H9 (cell line): Measurements from ENCODE around the gene CD209. TPM values are rescaled to one million over a fixed set of nuclear protein-coding genes. Genes with fewer than 3 reads are reported as not detected.
A peak's percentile ranks its signal among the peaks of the same experiment; 100 is the strongest.

ENCODE experiments used
- DNase-seq: peaks from one replicate; pipeline ENCODE4 v3.0.0-alpha.2; 2017
- H2AFZ ChIP-seq: one replicate; pipeline ENCODE4 v1.6.1; 2013; ENCODE audit warnings: mild to moderate bottlenecking, low read length, control low read depth, moderate library complexity
- H2AK5ac ChIP-seq: 2 replicates; pipeline ENCODE4 v1.6.1; 2013; ENCODE audit warnings: low read length, control low read depth, mixed read lengths; ENCODE audit not compliant: insufficient read length
- H2BK120ac ChIP-seq: one replicate; pipeline ENCODE4 v1.6.1; 2013; ENCODE audit warnings: low read depth, mild to moderate bottlenecking, low read length, control low read depth, inconsistent platforms; ENCODE audit not compliant: poor library complexity, severe bottlenecking
- H2BK12ac ChIP-seq: 2 replicates; pipeline ENCODE4 v1.6.1; 2013; ENCODE audit warnings: low read length, control low read depth, mixed read lengths, low read depth; ENCODE audit not compliant: insufficient read length
- H2BK15ac ChIP-seq: 2 replicates; pipeline ENCODE4 v1.6.1; 2013; ENCODE audit warnings: low read depth, low read length, control low read depth
- H2BK20ac ChIP-seq: one replicate; pipeline ENCODE4 v1.6.1; 2013; ENCODE audit warnings: low read depth, mild to moderate bottlenecking, low read length, control low read depth, inconsistent platforms; ENCODE audit not compliant: poor library complexity, severe bottlenecking
- H2BK5ac ChIP-seq: 2 replicates; pipeline ENCODE4 v1.6.1; 2013; ENCODE audit warnings: low read length, control low read depth, mixed read lengths; ENCODE audit not compliant: insufficient read length
- H3K14ac ChIP-seq: 2 replicates; pipeline ENCODE4 v1.6.1; 2013; ENCODE audit warnings: low read length, control low read depth; ENCODE audit not compliant: insufficient read depth
- H3K18ac ChIP-seq: 2 replicates; pipeline ENCODE4 v1.6.1; 2013; ENCODE audit warnings: low read depth, mild to moderate bottlenecking, mixed read lengths, low read length, control low read depth; ENCODE audit not compliant: insufficient read length
- H3K23ac ChIP-seq: 2 replicates; pipeline ENCODE4 v1.6.1; 2013; ENCODE audit warnings: low read length, control low read depth, mixed read lengths, low read depth; ENCODE audit not compliant: insufficient read length
- H3K23me2 ChIP-seq: 2 replicates; pipeline ENCODE4 v1.6.1; 2013; ENCODE audit warnings: low read depth, mild to moderate bottlenecking, mixed read lengths, low read length, control low read depth; ENCODE audit not compliant: insufficient read length, poor library complexity, severe bottlenecking
- H3K27ac ChIP-seq: 2 replicates; pipeline ENCODE4 v1.5.1; 2013; ENCODE audit warnings: low read length, control low read depth, mixed read lengths, low read depth; ENCODE audit not compliant: insufficient read length
- H3K27me3 ChIP-seq: 2 replicates; pipeline ENCODE4 v1.6.1; 2013; ENCODE audit warnings: low read length, control low read depth, inconsistent platforms; ENCODE audit not compliant: insufficient read depth
- H3K4ac ChIP-seq: 2 replicates; pipeline ENCODE4 v1.6.1; 2013; ENCODE audit warnings: low read depth, mild to moderate bottlenecking, control low read depth, inconsistent platforms, low read length, moderate library complexity
- H3K4me1 ChIP-seq: 2 replicates; pipeline ENCODE4 v1.6.1; 2013; ENCODE audit warnings: low read length, control low read depth, inconsistent platforms; ENCODE audit not compliant: insufficient read depth
- H3K4me2 ChIP-seq: 2 replicates; pipeline ENCODE4 v1.6.1; 2013; ENCODE audit warnings: low read length, control low read depth, mixed read lengths; ENCODE audit not compliant: insufficient read length, insufficient read depth
- H3K56ac ChIP-seq: 2 replicates; pipeline ENCODE4 v1.6.1; 2013; ENCODE audit warnings: low read depth, mild to moderate bottlenecking, mixed read lengths, low read length, control low read depth; ENCODE audit not compliant: insufficient read length
- H3K79me1 ChIP-seq: 2 replicates; pipeline ENCODE4 v1.6.1; 2013; ENCODE audit warnings: low read depth, mild to moderate bottlenecking, moderate library complexity, low read length, control low read depth, inconsistent platforms; ENCODE audit not compliant: insufficient read depth, poor library complexity, severe bottlenecking
- H3K79me2 ChIP-seq: 2 replicates; pipeline ENCODE4 v1.6.1; 2013; ENCODE audit warnings: low read length, control low read depth, inconsistent platforms; ENCODE audit not compliant: insufficient read depth
- H3K9ac ChIP-seq: 2 replicates; pipeline ENCODE4 v1.6.1; 2013; ENCODE audit warnings: low read length, control low read depth, mixed read lengths; ENCODE audit not compliant: insufficient read length; ENCODE audit errors: extremely low read depth
- H3K9me3 ChIP-seq: one replicate; pipeline ENCODE4 v1.6.1; 2013; ENCODE audit warnings: low read depth, low read length, inconsistent platforms; ENCODE audit not compliant: control insufficient read depth
- H3T11ph ChIP-seq: one replicate; pipeline ENCODE4 v1.6.1; 2013; ENCODE audit warnings: mild to moderate bottlenecking, low read length, control low read depth, inconsistent platforms
- H4K20me1 ChIP-seq: one replicate; pipeline ENCODE4 v1.6.1; 2013; ENCODE audit not compliant: control insufficient read depth, insufficient read length, insufficient read depth
- H4K5ac ChIP-seq: 2 replicates; pipeline ENCODE4 v1.6.1; 2013; ENCODE audit warnings: low read depth, mild to moderate bottlenecking, mixed read lengths, low read length, control low read depth; ENCODE audit not compliant: insufficient read length
- H4K8ac ChIP-seq: replicated peaks from 2 replicates; pipeline ENCODE4 v1.6.1; 2013; ENCODE audit warnings: low read length, control low read depth, mixed read lengths, low read depth; ENCODE audit not compliant: insufficient read length
- H4K91ac ChIP-seq: 2 replicates; pipeline ENCODE4 v1.6.1; 2013; ENCODE audit warnings: low read depth, mild to moderate bottlenecking, moderate library complexity, mixed read lengths, low read length, control low read depth; ENCODE audit not compliant: insufficient read length
- H3K27ac Mint-ChIP-seq, 3 experiments: 2 replicates in 2 of 3; 3 replicates in 1 of 3; pipeline ENCODE4 v1.8.0; 2020 to 2021; ENCODE audit warnings: mixed read lengths in 3 of 3, mild to moderate bottlenecking in 1 of 3, moderate library complexity in 1 of 3
- H3K27me3 Mint-ChIP-seq: 2 replicates; pipeline ENCODE4 v1.8.0; 2021; ENCODE audit warnings: low read depth, mild to moderate bottlenecking, moderate library complexity, mixed read lengths
- H3K36me3 Mint-ChIP-seq, 3 experiments: 2 replicates in 2 of 3; 3 replicates in 1 of 3; pipeline ENCODE4 v1.8.0; 2020 to 2021; ENCODE audit warnings: low read depth in 3 of 3, mixed read lengths in 3 of 3; ENCODE audit not compliant: insufficient read depth in 1 of 3
- H3K4me1 Mint-ChIP-seq, 2 experiments: 2 replicates each; pipeline ENCODE4 v1.8.0; 2020; ENCODE audit warnings: mixed read lengths in 2 of 2
- H3K4me3 Mint-ChIP-seq, 2 experiments: 2 replicates in 1 of 2; 3 replicates in 1 of 2; pipeline ENCODE4 v1.8.0; 2020 to 2021; ENCODE audit warnings: mild to moderate bottlenecking in 2 of 2, mixed read lengths in 2 of 2, moderate library complexity in 1 of 2
- H3K9me3 Mint-ChIP-seq, 2 experiments: 2 replicates in 1 of 2; 3 replicates in 1 of 2; pipeline ENCODE4 v1.8.0; 2020; ENCODE audit warnings: mild to moderate bottlenecking in 2 of 2, mixed read lengths in 2 of 2, moderate library complexity in 1 of 2
- CTCF ChIP-seq: fragments of 200-600 bp; sonication (generic); conservative IDR thresholded peaks from 3 replicates; pipeline ENCODE4 v1.8.0; 2021; ENCODE audit warnings: antibody characterized with exemption, mild to moderate bottlenecking
- WGBS: extraction: QIAGEN DNeasy Blood & Tissue Kit; methylation state at CpG from one replicate; pipeline ENCODE4 v1.1.7; 2013; ENCODE audit warnings: missing lambda C conversion rate, low lambda C conversion rate, mixed read lengths; ENCODE audit not compliant: insufficient read length; ENCODE audit errors: extremely low coverage; 5-methylcytosine and 5-hydroxymethylcytosine counted together
- total RNA-seq: library from RNA; stranded (reverse); gene quantifications from 2 replicates; pipeline ENCODE4 v1.2.1, GENCODE V29; 2021

Gene CD209
- total RNA-seq, 1 experiment from 2014 or later, result not detected

DNA sequence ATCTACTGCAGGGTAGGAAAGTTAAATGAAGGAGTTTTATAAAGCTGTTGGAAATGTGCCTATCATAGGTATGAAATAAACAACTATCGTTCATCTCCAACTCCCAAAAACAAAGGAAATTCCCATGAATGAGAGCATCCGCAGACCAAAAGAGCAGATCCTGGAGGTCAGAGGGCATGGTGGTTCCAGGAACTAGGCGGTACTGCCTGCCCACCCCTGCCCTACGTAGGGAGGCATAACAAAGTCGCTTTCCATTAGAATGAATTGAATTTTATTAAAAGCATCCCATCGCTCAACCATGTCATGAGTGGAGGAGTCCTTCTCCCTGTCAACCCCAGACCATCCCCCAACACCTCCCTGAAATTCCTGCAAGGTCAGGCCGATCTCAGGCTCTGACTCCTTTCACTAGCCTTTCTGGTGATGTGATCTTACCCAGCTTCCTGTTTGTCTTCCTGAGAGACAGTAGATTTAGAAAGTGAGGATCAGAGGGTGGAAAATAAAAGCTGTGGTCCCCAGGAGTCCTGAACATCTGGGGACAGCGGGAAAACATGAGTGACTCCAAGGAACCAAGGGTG lies 15.5 kb upstream of the CD209 start, which contains the start of gene CLEC4M:
CLEC4M (plus strand) TSS at position 525 of the 575 bp plus-strand sequence; CDS start at position 549, 24 bp downstream.
- DNase-seq, result no peak
- H3K27ac ChIP-seq, result no peak within 1 kb of the TSS
- WGBS, result no CpG with 5 or more reads among the region's 8 CpGs

More for the DNA sequence above, 15.5 kb upstream of the CD209 start, which contains the start of gene CLEC4M:
- Histone ChIP-seq H3K79me2 (no peaks in the 10 kb centered on the region), H3K4me1 (no peaks in the 10 kb centered on the region), H3K14ac (no peak within 1 kb of the TSS), H3K79me1 (no peaks in the 10 kb centered on the region), H4K91ac (no peak within 1 kb of the TSS), H3K27me3 (no peaks in the 10 kb centered on the region), H3K23ac (no peak within 1 kb of the TSS), H2BK20ac (no peak within 1 kb of the TSS), H2AFZ (no peak within 1 kb of the TSS), H2BK5ac (no peak within 1 kb of the TSS), H3K4me2 (no peak within 1 kb of the TSS), H3K18ac (no peak within 1 kb of the TSS), H4K20me1 (no peaks in the 10 kb centered on the region), H2AK5ac (no peak within 1 kb of the TSS), H3K9me3 (peaks cover 10% of the 10 kb centered on the region), H2BK120ac (no peak within 1 kb of the TSS), H4K5ac (no peak within 1 kb of the TSS), H3T11ph (no peak within 1 kb of the TSS), H2BK15ac (no peak within 1 kb of the TSS), H3K23me2 (no peaks in the 10 kb centered on the region), H4K8ac (no peak within 1 kb of the TSS), H3K4ac (no peak within 1 kb of the TSS), H3K56ac (no peak within 1 kb of the TSS), H3K9ac (no peak within 1 kb of the TSS), H2BK12ac (no peak within 1 kb of the TSS)
- no peak within 1 kb of the TSS for H3K4me3 Mint-ChIP-seq
- peaks cover 4 to 22% (median 4%) of the 10 kb centered on the region in 3 experiments; a peak in 6 of 7 replicates for H3K36me3 Mint-ChIP-seq
- no peak for TF ChIP-seq CTCF
- H3K4me1 Mint-ChIP-seq, result peaks cover 6 to 12% of the 10 kb centered on the region in 2 experiments
- H3K27me3 Mint-ChIP-seq, result peaks cover 35% of the 10 kb centered on the region
- peak within 1 kb of the TSS in 1 of 3 experiments; percentile 63; a peak in 3 of 7 replicates for H3K27ac Mint-ChIP-seq
- peaks cover 29 to 37% of the 10 kb centered on the region in 2 experiments for H3K9me3 Mint-ChIP-seq
